HL-60 (cell line): Measurements from ENCODE around the gene SRSF2.

Experiments used
- SPI1 ChIP-seq: IDR thresholded peaks from 2 replicates; pipeline ENCODE4 v1.6.1; 2012; ENCODE audit warnings: low read depth, mild to moderate bottlenecking, borderline replicate concordance
- TF ChIP-seq, protein P1 (sequence below): IDR thresholded peaks from one replicate; pipeline ENCODE4 v1.5.1; 2011; ENCODE audit warnings: low read length, control low read depth, inconsistent platforms; ENCODE audit not compliant: insufficient read depth

- TF ChIP-seq, protein P1, sequence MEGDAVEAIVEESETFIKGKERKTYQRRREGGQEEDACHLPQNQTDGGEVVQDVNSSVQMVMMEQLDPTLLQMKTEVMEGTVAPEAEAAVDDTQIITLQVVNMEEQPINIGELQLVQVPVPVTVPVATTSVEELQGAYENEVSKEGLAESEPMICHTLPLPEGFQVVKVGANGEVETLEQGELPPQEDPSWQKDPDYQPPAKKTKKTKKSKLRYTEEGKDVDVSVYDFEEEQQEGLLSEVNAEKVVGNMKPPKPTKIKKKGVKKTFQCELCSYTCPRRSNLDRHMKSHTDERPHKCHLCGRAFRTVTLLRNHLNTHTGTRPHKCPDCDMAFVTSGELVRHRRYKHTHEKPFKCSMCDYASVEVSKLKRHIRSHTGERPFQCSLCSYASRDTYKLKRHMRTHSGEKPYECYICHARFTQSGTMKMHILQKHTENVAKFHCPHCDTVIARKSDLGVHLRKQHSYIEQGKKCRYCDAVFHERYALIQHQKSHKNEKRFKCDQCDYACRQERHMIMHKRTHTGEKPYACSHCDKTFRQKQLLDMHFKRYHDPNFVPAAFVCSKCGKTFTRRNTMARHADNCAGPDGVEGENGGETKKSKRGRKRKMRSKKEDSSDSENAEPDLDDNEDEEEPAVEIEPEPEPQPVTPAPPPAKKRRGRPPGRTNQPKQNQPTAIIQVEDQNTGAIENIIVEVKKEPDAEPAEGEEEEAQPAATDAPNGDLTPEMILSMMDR, result no peak
- TF ChIP-seq SPI1, result no peak
These were observed 35.1 kb downstream of the SRSF2 start for GRCh38 chr17:76702076-76702475.
